NCI-H187 treated with DMSO at 0.1 percent for 48 hours (cell line): Measurements from ENCODE around the gene ADAMTS14.
"Not testable (repeated sequence)": the region's sequence is repeated elsewhere in the genome, so short reads cannot be mapped to it uniquely, and the experiment has no call there.

Experiments
- DNase-seq: peaks from one replicate; lab custom pipeline; 2025; lab: John Stamatoyannopoulos, UW

The ADAMTS14 gene, protein sequence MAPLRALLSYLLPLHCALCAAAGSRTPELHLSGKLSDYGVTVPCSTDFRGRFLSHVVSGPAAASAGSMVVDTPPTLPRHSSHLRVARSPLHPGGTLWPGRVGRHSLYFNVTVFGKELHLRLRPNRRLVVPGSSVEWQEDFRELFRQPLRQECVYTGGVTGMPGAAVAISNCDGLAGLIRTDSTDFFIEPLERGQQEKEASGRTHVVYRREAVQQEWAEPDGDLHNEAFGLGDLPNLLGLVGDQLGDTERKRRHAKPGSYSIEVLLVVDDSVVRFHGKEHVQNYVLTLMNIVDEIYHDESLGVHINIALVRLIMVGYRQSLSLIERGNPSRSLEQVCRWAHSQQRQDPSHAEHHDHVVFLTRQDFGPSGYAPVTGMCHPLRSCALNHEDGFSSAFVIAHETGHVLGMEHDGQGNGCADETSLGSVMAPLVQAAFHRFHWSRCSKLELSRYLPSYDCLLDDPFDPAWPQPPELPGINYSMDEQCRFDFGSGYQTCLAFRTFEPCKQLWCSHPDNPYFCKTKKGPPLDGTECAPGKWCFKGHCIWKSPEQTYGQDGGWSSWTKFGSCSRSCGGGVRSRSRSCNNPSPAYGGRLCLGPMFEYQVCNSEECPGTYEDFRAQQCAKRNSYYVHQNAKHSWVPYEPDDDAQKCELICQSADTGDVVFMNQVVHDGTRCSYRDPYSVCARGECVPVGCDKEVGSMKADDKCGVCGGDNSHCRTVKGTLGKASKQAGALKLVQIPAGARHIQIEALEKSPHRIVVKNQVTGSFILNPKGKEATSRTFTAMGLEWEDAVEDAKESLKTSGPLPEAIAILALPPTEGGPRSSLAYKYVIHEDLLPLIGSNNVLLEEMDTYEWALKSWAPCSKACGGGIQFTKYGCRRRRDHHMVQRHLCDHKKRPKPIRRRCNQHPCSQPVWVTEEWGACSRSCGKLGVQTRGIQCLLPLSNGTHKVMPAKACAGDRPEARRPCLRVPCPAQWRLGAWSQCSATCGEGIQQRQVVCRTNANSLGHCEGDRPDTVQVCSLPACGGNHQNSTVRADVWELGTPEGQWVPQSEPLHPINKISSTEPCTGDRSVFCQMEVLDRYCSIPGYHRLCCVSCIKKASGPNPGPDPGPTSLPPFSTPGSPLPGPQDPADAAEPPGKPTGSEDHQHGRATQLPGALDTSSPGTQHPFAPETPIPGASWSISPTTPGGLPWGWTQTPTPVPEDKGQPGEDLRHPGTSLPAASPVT

GRCh38 chr10:70672165-70673042 is at the start of gene ADAMTS14:
ADAMTS14 (plus strand) TSS chr10:70672506; CDS start chr10:70672803, 297 bp downstream.
- no peak for DNase-seq

DNA sequence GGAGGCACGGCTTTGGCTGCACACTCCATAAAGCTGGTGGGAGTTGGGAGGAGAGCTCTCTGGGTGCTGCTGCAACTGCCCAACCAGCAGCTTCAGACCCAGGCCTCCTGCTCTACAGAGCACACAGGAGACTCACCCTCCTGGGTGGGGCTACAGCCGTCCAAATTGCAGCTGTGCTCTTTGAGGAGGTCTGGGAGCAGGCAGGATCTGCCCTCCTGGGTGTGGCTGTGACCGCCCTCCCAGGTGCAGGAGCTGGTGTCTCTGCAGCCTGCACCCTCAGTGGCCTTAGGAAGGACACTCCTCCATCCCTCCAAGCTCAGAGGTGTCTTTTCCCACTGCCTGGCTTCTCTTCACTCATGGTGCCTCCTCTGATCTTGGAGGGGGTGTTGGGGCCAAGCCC is 49.8 kb upstream of the ADAMTS14 start:
- DNase-seq, result no peak

DNA sequence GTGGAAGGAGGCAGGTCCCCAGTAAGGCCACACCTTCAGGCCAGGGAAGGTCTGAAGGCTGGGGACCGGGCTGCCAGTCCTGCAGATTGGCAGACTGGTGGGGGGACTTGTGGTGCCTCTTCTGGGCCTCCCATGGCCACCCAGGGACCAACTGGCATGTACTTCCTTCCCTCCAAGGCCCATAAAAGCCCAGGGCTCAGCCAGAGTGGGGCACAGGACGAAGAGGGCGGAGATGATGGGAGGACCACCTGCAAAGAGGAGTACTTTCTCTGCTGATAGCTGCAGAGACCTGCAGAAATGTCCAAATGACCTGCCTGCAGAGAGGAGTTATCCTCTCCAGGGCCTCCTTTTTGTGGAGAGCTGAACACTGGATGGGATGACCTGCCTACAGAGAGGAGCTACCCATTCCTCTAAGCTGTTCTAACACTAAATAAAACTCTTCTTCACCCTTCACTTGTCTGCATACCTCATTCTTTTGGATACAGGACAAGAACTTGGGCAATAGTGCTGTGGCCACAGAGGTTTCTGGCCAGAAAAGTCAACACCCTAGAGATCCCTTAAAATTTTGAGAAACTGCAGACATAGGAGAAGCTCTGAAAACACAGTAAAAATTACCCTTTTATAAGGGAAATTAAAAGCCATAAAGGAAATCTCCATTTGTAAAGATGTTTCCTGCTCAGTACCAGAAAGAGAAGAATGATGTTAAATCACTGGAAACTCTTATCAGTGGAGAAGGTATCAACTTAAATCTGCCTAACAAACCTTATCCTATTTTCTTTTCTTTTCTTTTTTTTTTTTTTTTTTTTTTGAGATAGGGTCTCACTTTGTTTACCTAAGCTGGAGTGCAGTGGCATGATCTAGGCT is 49.1 kb upstream of the ADAMTS14 start:
- DNase-seq, result no peak

DNA sequence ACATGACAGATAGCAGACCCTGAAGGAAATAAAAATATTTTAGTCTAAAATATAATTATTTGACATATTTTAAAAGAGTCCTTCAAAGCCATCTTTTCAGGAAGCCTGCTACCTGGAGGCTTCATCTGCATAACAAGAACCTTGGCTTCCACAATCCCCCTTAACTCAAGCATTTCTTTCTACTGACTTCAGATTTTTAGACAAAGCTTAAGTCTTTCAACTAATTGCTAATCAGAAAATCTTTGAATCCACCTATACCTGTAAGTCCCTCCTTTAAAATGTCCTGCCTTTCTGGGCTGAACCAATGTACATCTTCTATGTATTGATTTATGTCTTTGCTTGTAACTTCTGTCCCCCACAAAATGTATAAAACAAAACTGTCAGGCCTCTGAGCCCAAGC is 46.2 kb upstream of the ADAMTS14 start:
- DNase-seq, result no peak

- no peak for DNase-seq
These were observed 43.0 kb upstream of the ADAMTS14 start for GRCh38 chr10:70629338-70629737.

DNA sequence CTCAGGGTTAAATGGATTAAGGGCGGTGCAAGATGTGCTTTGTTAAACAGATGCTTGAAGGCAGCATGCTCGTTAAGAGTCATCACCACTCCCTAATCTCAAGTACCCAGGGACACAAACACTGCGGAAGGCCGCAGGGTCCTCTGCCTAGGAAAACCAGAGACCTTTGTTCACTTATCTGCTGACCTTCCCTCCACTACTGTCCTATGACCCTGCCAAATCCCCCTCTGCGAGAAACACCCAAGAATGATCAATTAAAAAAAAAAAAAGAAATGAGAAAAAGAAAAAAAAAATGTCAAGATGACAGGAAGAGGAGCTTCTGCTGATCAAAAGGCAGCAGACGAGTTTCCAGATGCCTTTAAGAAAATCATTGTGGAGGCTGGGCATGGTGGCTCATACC is 40.6 kb upstream of the ADAMTS14 start:
- not testable (repeated sequence) for DNase-seq

DNA sequence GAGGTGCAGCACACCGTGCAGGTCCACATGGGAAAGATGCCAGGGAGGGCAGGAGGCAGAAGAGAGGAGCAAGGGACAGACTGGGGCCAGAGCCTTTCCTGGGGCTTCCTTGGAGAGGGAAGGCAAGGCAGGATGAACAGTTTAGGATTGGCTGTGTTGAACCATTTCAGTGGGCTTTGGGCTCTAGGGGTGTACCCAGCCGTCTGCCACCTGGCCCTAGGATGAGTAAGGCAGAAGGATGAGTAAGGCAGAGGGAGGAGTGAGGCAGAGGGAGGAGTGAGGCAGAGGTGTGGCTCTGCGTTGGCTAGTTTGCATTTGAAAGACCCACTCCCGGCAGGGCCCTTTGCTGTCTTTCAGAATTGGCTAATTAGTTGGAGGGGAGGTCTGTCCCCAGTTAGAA is 38.3 kb upstream of the ADAMTS14 start:
- no peak for DNase-seq

GRCh38 chr10:70634515-70634914 is 37.8 kb upstream of the ADAMTS14 start:
- not testable (repeated sequence) for DNase-seq

DNA sequence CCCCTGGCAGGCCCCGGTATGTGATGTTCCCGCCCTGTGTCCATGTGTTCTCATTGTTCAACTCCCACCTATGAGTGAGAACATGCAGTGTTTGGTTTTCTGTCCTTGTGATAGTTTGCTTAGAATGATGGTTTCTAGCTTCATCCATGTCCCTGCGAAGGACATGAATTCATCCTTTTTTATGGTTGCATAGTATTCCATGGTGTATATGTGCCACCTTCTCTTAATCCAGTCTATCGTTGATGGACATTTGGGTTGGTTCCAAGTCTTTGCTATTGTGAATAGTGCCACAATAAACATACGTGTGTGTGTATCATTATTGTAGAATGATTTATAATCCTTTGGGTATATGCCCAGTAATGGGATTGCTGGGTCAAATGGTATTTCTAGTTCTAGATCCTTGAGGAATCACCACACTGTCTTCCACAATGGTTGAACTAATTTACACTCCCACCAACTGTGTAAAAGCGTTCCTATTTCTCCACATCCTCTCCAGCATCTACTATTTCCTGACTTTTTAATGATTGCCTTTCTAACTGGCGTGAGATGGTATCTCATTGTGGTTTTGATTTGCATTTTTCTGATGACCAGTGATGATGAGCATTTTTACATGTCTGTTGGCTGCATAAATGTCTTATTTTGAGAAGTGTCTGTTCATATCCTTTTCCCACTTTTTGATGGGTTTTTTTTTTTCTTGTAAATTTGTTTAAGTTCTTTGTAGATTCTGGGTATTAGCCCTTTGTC is 32.5 kb upstream of the ADAMTS14 start:
- DNase-seq, result not testable (repeated sequence)

DNA sequence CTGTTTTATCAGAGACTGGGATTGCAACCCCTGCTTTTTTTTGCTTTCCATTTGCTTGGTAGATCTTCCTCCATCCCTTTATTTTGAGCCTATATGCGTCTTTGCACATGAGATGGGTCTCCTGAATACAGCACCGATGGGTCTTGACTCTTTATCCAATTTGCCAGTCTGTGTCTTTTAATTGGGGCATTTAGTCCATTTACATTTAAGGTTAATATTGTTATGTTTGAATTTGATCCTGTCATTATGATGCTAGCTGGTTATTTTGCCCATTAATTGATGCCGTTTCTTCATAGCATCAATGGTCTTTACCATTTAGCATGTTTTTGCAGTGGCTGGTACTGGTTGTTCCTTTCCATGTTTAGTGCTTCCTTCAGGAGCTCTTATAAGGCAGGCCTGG is 29.0 kb upstream of the ADAMTS14 start:
- DNase-seq, result not testable (repeated sequence)

DNA sequence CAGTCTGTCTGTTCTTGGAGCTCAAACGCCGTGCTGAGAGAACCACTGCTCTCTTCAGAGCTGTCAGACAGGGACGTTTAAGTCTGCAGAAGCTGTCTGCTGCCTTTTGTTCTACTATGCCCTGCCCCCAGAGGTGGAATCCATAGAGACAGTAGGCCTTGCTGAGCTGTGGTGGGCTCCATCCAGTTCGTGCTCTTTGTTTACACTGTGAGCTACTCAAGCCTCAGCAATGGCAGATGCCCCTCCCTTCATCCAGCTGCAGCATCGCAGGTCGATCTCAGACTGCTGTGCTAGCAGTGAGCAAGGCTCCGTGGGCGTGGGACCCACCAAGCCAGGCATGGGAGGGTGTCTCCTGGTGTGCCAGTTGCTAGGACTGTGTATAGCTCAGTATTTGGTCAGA is 27.3 kb upstream of the ADAMTS14 start:
- DNase-seq, result not testable (repeated sequence)

DNA sequence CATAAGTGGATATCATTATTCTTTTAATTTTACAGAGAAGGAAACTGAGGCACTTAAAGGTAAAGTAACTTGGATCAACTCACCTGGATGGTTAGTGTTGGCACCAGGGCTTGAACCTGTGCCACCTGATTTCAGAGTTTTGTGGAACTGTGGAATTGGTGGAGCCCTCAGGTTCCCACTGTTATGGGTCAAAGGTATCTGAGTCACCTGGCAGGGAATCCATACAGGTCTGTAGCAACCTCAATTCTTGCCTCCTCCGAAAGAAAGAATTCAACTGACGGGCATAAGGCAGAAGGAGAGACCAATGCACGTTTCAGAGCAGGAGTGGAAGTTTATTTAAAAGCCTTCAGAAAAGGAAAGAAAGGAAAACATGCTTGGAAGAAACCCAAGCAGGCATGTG is 25.2 kb upstream of the ADAMTS14 start:
- DNase-seq, result no peak

GRCh38 chr10:70648427-70648826 is 23.9 kb upstream of the ADAMTS14 start:
- no peak for DNase-seq

- DNase-seq, result no peak
These were observed 22.8 kb upstream of the ADAMTS14 start for GRCh38 chr10:70649526-70649925.

DNA sequence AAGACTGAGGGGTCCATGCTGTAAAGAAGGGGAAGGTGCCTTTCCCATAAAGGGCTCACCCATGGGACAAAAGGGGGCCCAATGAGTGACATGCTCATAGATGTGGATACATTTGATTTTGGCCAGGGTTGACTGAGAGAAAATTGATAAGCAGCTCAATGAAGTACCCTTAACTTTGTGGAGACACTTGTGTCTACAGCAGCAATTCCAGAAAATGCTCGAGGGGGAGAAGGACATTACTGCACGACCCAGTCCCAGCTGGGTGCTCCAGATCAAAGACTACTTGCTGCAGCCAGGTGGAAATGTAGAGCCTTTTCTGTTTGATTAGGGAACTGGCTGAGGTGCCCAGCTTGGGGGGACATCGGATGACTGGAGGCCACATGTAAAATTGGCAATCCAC is 22.2 kb upstream of the ADAMTS14 start:
- DNase-seq, result no peak

GRCh38 chr10:70650718-70651117 is 21.6 kb upstream of the ADAMTS14 start:
- DNase-seq, result no peak

- DNase-seq, result no peak
These were observed 20.6 kb upstream of the ADAMTS14 start for GRCh38 chr10:70651661-70652060.

GRCh38 chr10:70652761-70653657 is 19.3 kb upstream of the ADAMTS14 start:
- no peak for DNase-seq

- no peak for DNase-seq
These were observed 17.0 kb upstream of the ADAMTS14 start for GRCh38 chr10:70655316-70655715.
